Heart left ventricle (tissue), 13 donors: ENCODE measurements around the gene BIN1.

Experiments used
- CTCF ChIP-seq, 12 donors: fragments of 200-600 bp; sonication (generic) in 4 of 12; IDR thresholded peaks; one replicate each; pipeline versions ENCODE4 v1.5.0 to v1.8.0; 2018 to 2022; ENCODE audit warnings: antibody characterized with exemption in 12 of 12, mild to moderate bottlenecking in 5 of 12
- POLR2A ChIP-seq, 2 donors: fragments of 450-650 bp; IDR thresholded peaks; one replicate each; pipeline ENCODE4 v1.6.1; 2017; ENCODE audit warnings: antibody characterized with exemption in 2 of 2, mild to moderate bottlenecking in 2 of 2, moderate library complexity in 2 of 2
- donor health status: ischemic (EF 13 %, LVEDD 7.1; RV severe dilation, severe dysfunction).
- donor health status: DM: no; HTN: yes; CAD: no.
- donor health status: DM: no; HTN: no; CAD: no.
- donor health status: ischemic (EF 25% LVEDD 6.9; RV normal size, moderate dysfunction).
- donor health status: ischemic (EF 25% LVEDD 5.7; RV mildly dilated, moderate dysfunction).
- donor health status: ischemic (EF 35%, LVEDD 5.7; RV mildly dilated, moderate dysfunction).
- donor health status: nonischemic (EF 11% LVEDD 7.7; RV severe dilation, severe dysfunction).
- donor health status: DM: yes; HTN: yes; CAD: no.
- donor health status: PGD.
- donor health status: ischemic (EF 29% LVEDD 5.4; RV normal size, mild dysfunction).
- donor health status: nonischemic (EF 23%, LVEDD 6.1; RV moderate dilation, normal function).

DNA sequence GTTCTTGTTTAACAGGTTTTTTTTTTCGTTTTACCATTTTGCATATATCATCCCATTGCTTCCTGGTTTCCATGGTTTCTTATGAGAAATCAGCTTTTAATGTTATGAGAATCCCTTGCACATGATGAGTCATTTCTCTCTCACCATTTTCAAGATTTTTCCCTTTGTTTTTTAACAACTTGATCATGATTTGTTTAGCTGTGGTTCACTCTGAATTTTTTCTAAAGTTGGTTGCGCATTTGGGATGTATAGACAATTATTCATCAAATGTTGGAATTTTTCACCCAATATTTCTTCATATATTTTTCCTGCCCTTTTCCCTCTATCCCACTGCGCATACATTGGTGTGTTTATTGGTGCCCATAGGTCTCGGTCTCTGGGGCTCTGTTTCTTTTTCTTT is 42.4 kb upstream of the BIN1 start:
- TF ChIP-seq CTCF (IDR thresholded peaks at IDR 0.05) (no peak), POLR2A (IDR thresholded peaks at IDR 0.05) (no peak)
